GM13977 (cell line): Measurements from ENCODE around the gene MS4A4A.
A peak's percentile ranks its signal among the peaks of the same experiment; 100 is the strongest.

ENCODE experiments used
- DNase-seq: peaks from one replicate; pipeline ENCODE4 v3.0.0; 2012; ENCODE audit warnings: low spot score
- CTCF ChIP-seq: IDR thresholded peaks from 2 replicates; pipeline ENCODE4 v1.5.1; 2012; ENCODE audit warnings: mild to moderate bottlenecking, control low read depth; ENCODE audit not compliant: insufficient read depth; ENCODE audit errors: extremely low read depth, missing control alignments
- in situ Hi-C: fragments of 300-500 bp; cut with MboI; formaldehyde crosslinking; loops from one replicate; pipeline ENCODE4 v1.12.0; 2022; ENCODE audit warnings: low sequenced_read_pairs, low pct_unique_long_range_greater_than_20kb, mixed read lengths, inconsistent platforms; ENCODE audit not compliant: unreplicated experiment

The MS4A4A gene

GRCh38 chr11:60251485-60252212 is 28.8 kb upstream of the MS4A4A start:
- in situ Hi-C loops: no loop called here
- peak; percentile 33 for TF ChIP-seq CTCF
- no peak for DNase-seq

GRCh38 chr11:60252213-60253108 is 28.0 kb upstream of the MS4A4A start:
- in situ Hi-C loops: no loop called here
- TF ChIP-seq CTCF: no peak
- no peak for DNase-seq

- TF ChIP-seq CTCF: no peak
These were observed 22.3 kb upstream of the MS4A4A start for GRCh38 chr11:60257956-60258722.

GRCh38 chr11:60261014-60261413 is 19.5 kb upstream of the MS4A4A start:
- no peak for DNase-seq

More at GRCh38 chr11:60257956-60258722, 22.3 kb upstream of the MS4A4A start:
- no peak for DNase-seq
- in situ Hi-C loops: no loop called here

GRCh38 chr11:60263402-60263801 is 17.1 kb upstream of the MS4A4A start:
- in situ Hi-C loops: loop anchor here (10.0 kb wide), 2 partner anchors 81 to 221 kb away; no protein-coding TSS in a partner anchor
- no peak for TF ChIP-seq CTCF
- no peak for DNase-seq

More at GRCh38 chr11:60261014-60261413, 19.5 kb upstream of the MS4A4A start:
- in situ Hi-C loops: loop anchor here (10.0 kb wide), 2 partner anchors 84 to 224 kb away; no protein-coding TSS in a partner anchor
- TF ChIP-seq CTCF: no peak

- in situ Hi-C loops: loop anchor here (10.0 kb wide), 2 partner anchors 80 to 220 kb away; no protein-coding TSS in a partner anchor
- TF ChIP-seq CTCF: no peak
- no peak for DNase-seq
These were observed 15.8 kb upstream of the MS4A4A start for GRCh38 chr11:60264644-60265043.
